ENCODE data around the gene SLC45A2.
"Not testable (repeated sequence)": the region's sequence is repeated elsewhere in the genome, so short reads cannot be mapped to it uniquely, and the experiment has no call there.

SLC45A2 gene

GRCh38 chr5:33928283-33928682 lies 56.2 kb downstream of the SLC45A2 start:
- no peak for TF ChIP-seq FOXK2 (IDR thresholded peaks at IDR 0.05)
- no peak for TF ChIP-seq FOXA1 (IDR thresholded peaks at IDR 0.05)
- no peak for TF ChIP-seq ARNT (IDR thresholded peaks at IDR 0.05)
- no peak for TF ChIP-seq CTBP1 (IDR thresholded peaks at IDR 0.05; ENCODE audit: borderline replicate concordance)
- TF ChIP-seq PKNOX1 (IDR thresholded peaks at IDR 0.05): no peak
- TF ChIP-seq SUZ12 (IDR thresholded peaks at IDR 0.05): no peak
- no peak for TF ChIP-seq ELF4 (IDR thresholded peaks at IDR 0.05)
- no peak for TF ChIP-seq ZNF384 (IDR thresholded peaks at IDR 0.05)
- TF ChIP-seq LEF1 (IDR thresholded peaks at IDR 0.05; ENCODE audit: borderline replicate concordance): no peak
- TF ChIP-seq NFRKB (IDR thresholded peaks at IDR 0.05): no peak
- TF ChIP-seq TARDBP (IDR thresholded peaks at IDR 0.05): no peak
- TF ChIP-seq L3MBTL2 (conservative IDR thresholded peaks at IDR 0.05): no peak
- TF ChIP-seq HDGF (IDR thresholded peaks at IDR 0.05; ENCODE audit: borderline replicate concordance): no peak
- no peak for TF ChIP-seq FOXM1 (IDR thresholded peaks at IDR 0.05; ENCODE audit: borderline replicate concordance)
- TF ChIP-seq BHLHE40 (IDR thresholded peaks at IDR 0.05; ENCODE audit: borderline replicate concordance): no peak
- no peak for TF ChIP-seq SP1 (IDR thresholded peaks at IDR 0.05)
- ChIA-PET CTCF (no interaction called here), POLR2A (no interaction called here)
- no peak for DNase-seq (ENCODE audit: extremely low spot score)

GRCh38 chr5:33927685-33928084 lies 56.8 kb downstream of the SLC45A2 start:
- POLR2A ChIA-PET: no interaction called here

GRCh38 chr5:33925278-33925677 lies 59.2 kb downstream of the SLC45A2 start:
- TF ChIP-seq FOXM1 (IDR thresholded peaks at IDR 0.05; ENCODE audit: borderline replicate concordance) (no peak), PKNOX1 (IDR thresholded peaks at IDR 0.05) (no peak)
- CTCF ChIA-PET: no interaction called here
- POLR2A ChIA-PET: no interaction called here
- DNase-seq (ENCODE audit: extremely low spot score): no peak

More at GRCh38 chr5:33927685-33928084, 56.8 kb downstream of the SLC45A2 start:
- CTCF ChIA-PET: no interaction called here
- DNase-seq (ENCODE audit: extremely low spot score): no peak
- no peak for TF ChIP-seq FOXM1 (IDR thresholded peaks at IDR 0.05; ENCODE audit: borderline replicate concordance)
- TF ChIP-seq FOXA1 (IDR thresholded peaks at IDR 0.05): no peak
- TF ChIP-seq ARNT (IDR thresholded peaks at IDR 0.05): no peak
- no peak for TF ChIP-seq CTBP1 (IDR thresholded peaks at IDR 0.05; ENCODE audit: borderline replicate concordance)
- TF ChIP-seq HDGF (IDR thresholded peaks at IDR 0.05; ENCODE audit: borderline replicate concordance): no peak
- no peak for TF ChIP-seq L3MBTL2 (conservative IDR thresholded peaks at IDR 0.05)
- no peak for TF ChIP-seq ELF4 (IDR thresholded peaks at IDR 0.05)
- TF ChIP-seq BHLHE40 (IDR thresholded peaks at IDR 0.05; ENCODE audit: borderline replicate concordance): no peak
- TF ChIP-seq PKNOX1 (IDR thresholded peaks at IDR 0.05): no peak
- TF ChIP-seq ZNF384 (IDR thresholded peaks at IDR 0.05): no peak
- no peak for TF ChIP-seq FOXK2 (IDR thresholded peaks at IDR 0.05)
- no peak for TF ChIP-seq LEF1 (IDR thresholded peaks at IDR 0.05; ENCODE audit: borderline replicate concordance)
- TF ChIP-seq TARDBP (IDR thresholded peaks at IDR 0.05): no peak
- no peak for TF ChIP-seq NFRKB (IDR thresholded peaks at IDR 0.05)
- no peak for TF ChIP-seq SUZ12 (IDR thresholded peaks at IDR 0.05)
- no peak for TF ChIP-seq SP1 (IDR thresholded peaks at IDR 0.05)

GRCh38 chr5:33921002-33921401 lies 63.5 kb downstream of the SLC45A2 start:
- TF ChIP-seq BHLHE40 (IDR thresholded peaks at IDR 0.05; ENCODE audit: borderline replicate concordance) (no peak), HDGF (IDR thresholded peaks at IDR 0.05; ENCODE audit: borderline replicate concordance) (no peak), TARDBP (IDR thresholded peaks at IDR 0.05) (no peak), SP1 (IDR thresholded peaks at IDR 0.05) (no peak), SUZ12 (IDR thresholded peaks at IDR 0.05) (no peak), CTBP1 (IDR thresholded peaks at IDR 0.05; ENCODE audit: borderline replicate concordance) (no peak), FOXK2 (IDR thresholded peaks at IDR 0.05) (no peak)
- ChIA-PET CTCF (no interaction called here), POLR2A (no interaction called here)
- no peak for DNase-seq (ENCODE audit: extremely low spot score)

- POLR2A ChIA-PET; DNase-seq (ENCODE audit: extremely low spot score); CTCF ChIA-PET: not testable (repeated sequence)
Observed at GRCh38 chr5:33914844-33915243, 69.6 kb downstream of the SLC45A2 start.

GRCh38 chr5:33906248-33906647 lies 78.2 kb downstream of the SLC45A2 start:
- DNase-seq (ENCODE audit: extremely low spot score); POLR2A ChIA-PET: not testable (repeated sequence)

GRCh38 chr5:33905381-33905780 lies 79.1 kb downstream of the SLC45A2 start:
- ChIA-PET POLR2A (no interaction called here), CTCF (no interaction called here)
- TF ChIP-seq FOXA1 (IDR thresholded peaks at IDR 0.05): no peak
- no peak for TF ChIP-seq ELF4 (IDR thresholded peaks at IDR 0.05)
- no peak for TF ChIP-seq HDGF (IDR thresholded peaks at IDR 0.05; ENCODE audit: borderline replicate concordance)
- no peak for TF ChIP-seq PKNOX1 (IDR thresholded peaks at IDR 0.05)
- TF ChIP-seq NFRKB (IDR thresholded peaks at IDR 0.05): no peak
- TF ChIP-seq L3MBTL2 (conservative IDR thresholded peaks at IDR 0.05): no peak
- TF ChIP-seq SUZ12 (IDR thresholded peaks at IDR 0.05): no peak
- TF ChIP-seq TARDBP (IDR thresholded peaks at IDR 0.05): no peak
- DNase-seq (ENCODE audit: extremely low spot score): no peak

More at GRCh38 chr5:33906248-33906647, 78.2 kb downstream of the SLC45A2 start:
- CTCF ChIA-PET: not testable (repeated sequence)

Data from HEK293T (cell line).